ENCODE measurements around the gene GAGE2A. TPM values are rescaled to one million over a fixed set of nuclear protein-coding genes. Genes with fewer than 3 reads are reported as not detected.
A peak's percentile ranks its signal among the peaks of the same experiment; 100 is the strongest.

Gene GAGE2A
- total and polyA plus RNA-seq, 12 donors = not detected

DNA sequence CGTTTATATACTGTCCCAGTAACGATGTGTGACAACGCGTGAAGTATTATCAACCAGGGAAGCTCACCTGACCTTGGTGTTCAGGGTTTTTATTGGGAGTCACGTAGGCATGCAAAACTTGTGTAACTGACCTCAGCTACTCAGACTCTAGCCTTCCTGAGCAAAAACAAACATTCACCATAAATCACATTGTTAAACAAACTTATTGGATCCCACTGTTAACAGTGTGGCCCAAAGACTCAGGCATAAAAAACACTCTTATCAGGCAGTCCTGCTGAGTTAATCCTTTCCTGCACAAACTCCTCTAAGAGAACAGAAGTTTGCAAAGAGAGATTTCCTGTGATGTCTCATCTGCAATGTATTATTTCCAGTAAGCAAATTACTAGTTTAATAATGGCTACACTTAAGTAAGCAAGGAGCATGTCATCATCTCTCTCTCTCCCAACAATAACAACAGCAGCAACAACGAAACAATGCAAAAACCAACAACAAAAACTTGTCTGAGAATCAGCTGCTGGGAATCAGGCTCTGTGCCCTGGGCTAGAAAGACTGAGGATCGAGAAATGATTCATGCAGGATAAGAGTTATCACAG lies 21.5 kb downstream of the GAGE2A start:
- H3K27ac ChIP-seq = no peak overlapping the region
- ATAC-seq = no peak
- peaks cover 0 to 49% (median 0%) of the 10 kb centered on the region in 7 donors for H3K27me3 ChIP-seq
- H3K9me3 ChIP-seq = no peaks in the 10 kb centered on the region
- intact Hi-C loops (cut with DNase I) = no loop called here
- no peaks in the 10 kb centered on the region for H3K36me3 ChIP-seq
- H3K4me3 ChIP-seq = no peak overlapping the region
- TF ChIP-seq, protein P1, sequence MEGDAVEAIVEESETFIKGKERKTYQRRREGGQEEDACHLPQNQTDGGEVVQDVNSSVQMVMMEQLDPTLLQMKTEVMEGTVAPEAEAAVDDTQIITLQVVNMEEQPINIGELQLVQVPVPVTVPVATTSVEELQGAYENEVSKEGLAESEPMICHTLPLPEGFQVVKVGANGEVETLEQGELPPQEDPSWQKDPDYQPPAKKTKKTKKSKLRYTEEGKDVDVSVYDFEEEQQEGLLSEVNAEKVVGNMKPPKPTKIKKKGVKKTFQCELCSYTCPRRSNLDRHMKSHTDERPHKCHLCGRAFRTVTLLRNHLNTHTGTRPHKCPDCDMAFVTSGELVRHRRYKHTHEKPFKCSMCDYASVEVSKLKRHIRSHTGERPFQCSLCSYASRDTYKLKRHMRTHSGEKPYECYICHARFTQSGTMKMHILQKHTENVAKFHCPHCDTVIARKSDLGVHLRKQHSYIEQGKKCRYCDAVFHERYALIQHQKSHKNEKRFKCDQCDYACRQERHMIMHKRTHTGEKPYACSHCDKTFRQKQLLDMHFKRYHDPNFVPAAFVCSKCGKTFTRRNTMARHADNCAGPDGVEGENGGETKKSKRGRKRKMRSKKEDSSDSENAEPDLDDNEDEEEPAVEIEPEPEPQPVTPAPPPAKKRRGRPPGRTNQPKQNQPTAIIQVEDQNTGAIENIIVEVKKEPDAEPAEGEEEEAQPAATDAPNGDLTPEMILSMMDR (IDR thresholded peaks at IDR 0.05) = no peak
- H3K4me1 ChIP-seq = no peaks in the 10 kb centered on the region
- WGBS, 2 donors = 34 to 42% methylated on average over 7 of the region's 7 CpGs
- DNase-seq = no peak

DNA sequence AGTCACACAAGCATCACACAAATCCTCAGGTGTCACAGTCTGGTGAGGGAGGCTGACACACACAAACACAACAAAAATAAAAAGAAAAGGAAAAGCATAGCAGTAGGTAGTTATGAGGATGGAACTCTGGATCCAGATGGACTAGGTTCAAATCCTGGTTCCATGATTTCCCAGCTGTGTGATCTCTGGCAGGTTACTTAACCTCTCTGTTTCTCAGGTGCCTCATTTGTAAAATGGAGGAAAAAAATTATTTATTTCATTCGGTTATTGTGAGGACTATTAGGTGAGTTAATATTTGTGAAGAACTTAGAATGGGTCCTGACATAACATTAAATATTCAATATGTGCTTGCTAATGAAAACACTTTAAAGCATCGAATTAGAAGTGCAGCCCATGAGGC lies 29.3 kb downstream of the GAGE2A start:
- H3K27me3 ChIP-seq = peaks cover 0 to 3% (median 0%) of the 10 kb centered on the region in 7 donors
- no peaks in the 10 kb centered on the region for H3K36me3 ChIP-seq
- DNase-seq (no peak), ATAC-seq (no peak)
- no peaks in the 10 kb centered on the region for H3K9me3 ChIP-seq
- intact Hi-C loops (cut with DNase I) = no loop called here
- no peak overlapping the region for H3K4me3 ChIP-seq
- WGBS, 2 donors = 85 to 92% methylated on average over 2 of the region's 2 CpGs
- TF ChIP-seq, protein P1 (IDR thresholded peaks at IDR 0.05) = no peak
- no peak overlapping the region for H3K27ac ChIP-seq
- H3K4me1 ChIP-seq = no peaks in the 10 kb centered on the region

DNA sequence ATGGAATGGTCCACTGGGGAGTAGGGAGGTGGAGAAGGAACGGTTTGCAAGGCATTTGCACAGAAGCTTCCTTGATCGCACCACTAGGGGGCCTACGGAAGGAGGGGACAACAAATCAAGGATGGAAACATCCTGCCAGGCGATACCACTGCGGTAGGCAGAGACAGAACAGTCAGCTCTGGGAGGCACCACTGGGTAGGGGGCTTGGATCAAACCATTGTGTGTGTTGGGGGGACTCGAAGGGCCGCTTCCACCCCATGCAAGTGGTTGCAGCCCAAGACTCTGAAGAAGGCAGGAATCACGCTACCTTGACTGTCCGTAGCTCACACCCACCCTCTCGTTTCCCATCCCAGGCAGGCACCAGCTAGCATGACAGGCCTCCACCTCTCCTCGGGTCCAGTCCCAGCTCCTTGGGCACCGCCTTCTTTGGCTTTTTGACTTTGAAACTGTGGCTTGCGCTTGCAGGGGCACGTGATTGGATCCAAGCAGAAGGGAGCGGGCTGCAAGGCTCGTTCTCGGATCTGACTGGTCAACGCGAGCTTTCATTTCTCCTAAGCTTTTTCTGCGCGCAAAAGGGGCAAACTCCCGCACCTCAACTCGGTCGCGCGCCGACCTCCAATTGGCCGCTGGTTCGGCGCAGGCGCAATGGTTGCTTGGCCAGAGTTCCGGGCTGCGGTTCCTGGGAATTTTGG lies 37.9 kb downstream of the GAGE2A start:
- TF ChIP-seq, protein P1 (IDR thresholded peaks at IDR 0.05) = peak in 2 of 9 donors; percentile 14 to 30
- H3K4me3 ChIP-seq = peak overlapping the region in 1 of 10 donors; percentile 22
- ATAC-seq = peak in 2 of 8 donors; percentile 25 to 41
- H3K27me3 ChIP-seq = no peaks in the 10 kb centered on the region
- H3K4me1 ChIP-seq = no peaks in the 10 kb centered on the region
- intact Hi-C loops (cut with DNase I) = no loop called here
- peak in 1 of 2 donors; percentile 3 for DNase-seq
- 25 to 53% methylated on average over 28 to 33 of the region's 33 CpGs for WGBS, 2 donors
- no peaks in the 10 kb centered on the region for H3K36me3 ChIP-seq
- H3K27ac ChIP-seq = no peak overlapping the region
- peaks cover 0 to 37% (median 0%) of the 10 kb centered on the region in 11 donors for H3K9me3 ChIP-seq

DNA sequence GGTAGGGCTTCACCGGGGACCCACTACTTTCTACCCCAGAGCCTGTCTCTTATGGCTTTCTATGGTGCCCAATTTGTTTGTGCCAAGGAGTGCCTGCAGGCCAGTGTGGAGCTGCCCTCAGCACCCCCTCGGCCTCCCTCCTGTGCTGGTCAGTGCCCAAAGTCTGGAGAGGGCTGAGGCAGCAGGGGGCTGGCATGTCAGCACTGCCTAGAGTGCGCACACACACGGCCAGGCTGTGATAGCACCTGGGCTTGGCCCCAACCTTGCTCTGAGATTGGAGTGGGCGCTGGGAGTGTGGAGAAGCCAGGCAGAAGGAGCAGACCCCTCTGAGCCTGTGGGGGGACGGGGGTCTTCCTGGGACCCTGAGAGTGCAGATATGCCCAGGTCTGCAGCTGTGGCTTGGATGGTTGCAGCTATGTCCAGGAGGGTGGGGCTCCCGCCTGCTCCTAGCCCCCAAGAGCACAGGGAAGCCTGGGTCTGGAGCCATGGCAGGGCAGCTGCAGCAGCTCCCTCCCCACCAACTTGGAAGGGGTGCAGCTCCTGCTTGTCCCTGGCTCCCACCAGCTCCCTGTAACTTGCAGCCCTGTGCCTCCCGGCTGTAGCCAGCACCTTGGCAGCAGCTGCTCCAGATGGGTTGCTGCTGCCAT lies 55.8 kb downstream of the GAGE2A start:
- intact Hi-C loops (cut with DNase I) = no loop called here
- H3K27me3 ChIP-seq = peaks cover 0 to 66% (median 0%) of the 10 kb centered on the region in 7 donors
- no peaks in the 10 kb centered on the region for H3K4me1 ChIP-seq
- no peak overlapping the region for H3K4me3 ChIP-seq
- 83% methylated on average over 7 to 8 of the region's 8 CpGs for WGBS, 2 donors
- DNase-seq (no peak), ATAC-seq (no peak)
- TF ChIP-seq, protein P1 (IDR thresholded peaks at IDR 0.05) = no peak
- no peaks in the 10 kb centered on the region for H3K9me3 ChIP-seq
- H3K27ac ChIP-seq = no peak overlapping the region
- H3K36me3 ChIP-seq = no peaks in the 10 kb centered on the region

Other genes with a start within 250 kb of the GAGE2A start
- not detected for gene GAGE12C, start 57.3 kb upstream of the GAGE2A start, total RNA-seq
- gene GAGE12C, start 57.3 kb upstream of the GAGE2A start, polyA plus RNA-seq = not detected
- not detected for gene GAGE12D, start 47.8 kb upstream of the GAGE2A start, total RNA-seq
- gene GAGE12D, start 47.8 kb upstream of the GAGE2A start, polyA plus RNA-seq = not detected
- gene GAGE12E, start 38.2 kb upstream of the GAGE2A start, total RNA-seq = not detected
- not detected for gene GAGE12E, start 38.2 kb upstream of the GAGE2A start, polyA plus RNA-seq
- gene GAGE12F, start 28.7 kb upstream of the GAGE2A start, total RNA-seq = not detected
- gene GAGE12F, start 28.7 kb upstream of the GAGE2A start, polyA plus RNA-seq = not detected
- gene GAGE12G, start 19.1 kb upstream of the GAGE2A start, total RNA-seq = not detected
- gene GAGE12G, start 19.1 kb upstream of the GAGE2A start, polyA plus RNA-seq = not detected
- not detected for gene GAGE12H, start 9.5 kb upstream of the GAGE2A start, total RNA-seq
- gene GAGE12H, start 9.5 kb upstream of the GAGE2A start, polyA plus RNA-seq = not detected
- not detected for gene GAGE1, start 9.5 kb downstream of the GAGE2A start, total RNA-seq
- not detected for gene GAGE1, start 9.5 kb downstream of the GAGE2A start, polyA plus RNA-seq
- not detected for gene PAGE1, start 106.5 kb downstream of the GAGE2A start, total RNA-seq
- gene PAGE1, start 106.5 kb downstream of the GAGE2A start, polyA plus RNA-seq = not detected
- gene PAGE4, start 239.8 kb downstream of the GAGE2A start, total RNA-seq = not detected
- gene PAGE4, start 239.8 kb downstream of the GAGE2A start, polyA plus RNA-seq = not detected